Measurements from ENCODE around the gene LINGO3. TPM values are rescaled to one million over a fixed set of nuclear protein-coding genes. Genes with fewer than 3 reads are reported as not detected.
"Not testable (repeated sequence)": the region's sequence is repeated elsewhere in the genome, so short reads cannot be mapped to it uniquely, and the experiment has no call there.

LINGO3 gene, protein sequence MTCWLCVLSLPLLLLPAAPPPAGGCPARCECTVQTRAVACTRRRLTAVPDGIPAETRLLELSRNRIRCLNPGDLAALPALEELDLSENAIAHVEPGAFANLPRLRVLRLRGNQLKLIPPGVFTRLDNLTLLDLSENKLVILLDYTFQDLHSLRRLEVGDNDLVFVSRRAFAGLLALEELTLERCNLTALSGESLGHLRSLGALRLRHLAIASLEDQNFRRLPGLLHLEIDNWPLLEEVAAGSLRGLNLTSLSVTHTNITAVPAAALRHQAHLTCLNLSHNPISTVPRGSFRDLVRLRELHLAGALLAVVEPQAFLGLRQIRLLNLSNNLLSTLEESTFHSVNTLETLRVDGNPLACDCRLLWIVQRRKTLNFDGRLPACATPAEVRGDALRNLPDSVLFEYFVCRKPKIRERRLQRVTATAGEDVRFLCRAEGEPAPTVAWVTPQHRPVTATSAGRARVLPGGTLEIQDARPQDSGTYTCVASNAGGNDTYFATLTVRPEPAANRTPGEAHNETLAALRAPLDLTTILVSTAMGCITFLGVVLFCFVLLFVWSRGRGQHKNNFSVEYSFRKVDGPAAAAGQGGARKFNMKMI
- not detected for polyA plus RNA-seq (2013, experiment 1 of 2; ENCODE audit: insufficient read length)
- polyA plus RNA-seq (2013, experiment 2 of 2; ENCODE audit: insufficient read length): not detected

GRCh38 chr19:2308114-2308556 lies at the start of gene LINGO3:
TSS of gene LINGO3 (minus strand) at chr19:2308154. CDS start at chr19:2291776, 16,378 bp downstream.
- no peak for DNase-seq

- no peak for DNase-seq
Observed at GRCh38 chr19:2356036-2356646, 48.2 kb upstream of the LINGO3 start.

DNA sequence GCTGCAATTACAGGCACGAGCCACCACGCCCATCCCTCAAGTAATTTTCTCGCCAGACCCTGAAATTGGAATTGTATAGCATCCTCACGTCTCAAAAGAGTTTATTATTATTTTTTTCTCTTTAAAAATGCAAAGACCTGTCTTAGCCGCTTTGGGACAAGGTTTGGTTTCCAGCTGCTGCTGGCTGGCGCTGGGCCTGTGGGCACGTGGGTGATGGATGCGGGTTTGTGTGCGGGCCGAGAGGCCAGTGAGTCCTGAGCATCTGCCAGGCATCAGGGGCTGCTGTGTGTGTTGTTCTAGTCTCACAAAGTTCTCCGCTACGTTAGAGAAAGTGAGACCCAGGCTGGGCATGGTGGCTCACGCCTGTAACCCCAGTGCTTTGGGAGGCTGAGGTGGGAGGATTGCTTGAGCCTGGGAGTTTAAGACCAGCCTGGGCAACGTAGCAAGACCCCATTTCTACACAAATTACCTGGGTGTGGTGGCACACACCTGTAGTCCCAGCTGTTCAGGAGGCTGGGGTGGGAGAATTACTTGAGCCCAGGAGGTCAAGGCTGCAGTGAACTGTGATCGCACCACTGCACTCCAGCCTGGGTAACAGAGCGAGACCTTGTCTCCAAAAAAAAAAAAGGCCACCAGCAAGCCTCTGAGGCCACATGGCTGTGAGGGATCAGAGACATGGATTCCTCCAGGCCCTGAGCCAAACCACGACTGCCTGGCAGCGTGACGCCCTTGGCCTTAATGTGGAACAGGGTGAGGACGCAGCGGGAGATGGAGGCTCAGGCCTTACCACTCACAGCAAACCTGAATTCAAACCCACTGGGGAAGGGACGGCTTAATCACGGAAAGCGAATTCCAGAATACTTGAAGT lies 47.4 kb upstream of the LINGO3 start:
- peak; percentile 29 for DNase-seq

DNA sequence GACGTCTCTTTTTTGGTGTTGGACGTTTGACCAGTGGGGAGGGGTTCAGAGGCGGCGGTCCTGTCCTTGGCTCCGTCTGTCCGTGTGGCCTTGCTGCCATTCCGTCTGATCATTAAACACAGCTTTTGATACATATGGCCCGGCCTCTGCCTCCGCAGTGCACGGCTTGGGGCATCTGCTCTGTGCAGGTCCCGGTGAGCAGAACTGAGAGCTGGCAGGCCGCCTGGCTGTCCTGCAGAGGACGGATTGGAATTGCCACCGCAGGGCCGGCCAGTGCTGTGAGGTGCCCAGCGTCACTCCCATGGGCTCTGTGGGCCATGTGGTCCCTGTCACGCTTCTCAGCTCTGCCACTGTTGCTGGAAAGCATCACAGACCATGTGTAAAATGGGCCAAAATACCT lies 46.7 kb upstream of the LINGO3 start:
- no peak for DNase-seq

DNA sequence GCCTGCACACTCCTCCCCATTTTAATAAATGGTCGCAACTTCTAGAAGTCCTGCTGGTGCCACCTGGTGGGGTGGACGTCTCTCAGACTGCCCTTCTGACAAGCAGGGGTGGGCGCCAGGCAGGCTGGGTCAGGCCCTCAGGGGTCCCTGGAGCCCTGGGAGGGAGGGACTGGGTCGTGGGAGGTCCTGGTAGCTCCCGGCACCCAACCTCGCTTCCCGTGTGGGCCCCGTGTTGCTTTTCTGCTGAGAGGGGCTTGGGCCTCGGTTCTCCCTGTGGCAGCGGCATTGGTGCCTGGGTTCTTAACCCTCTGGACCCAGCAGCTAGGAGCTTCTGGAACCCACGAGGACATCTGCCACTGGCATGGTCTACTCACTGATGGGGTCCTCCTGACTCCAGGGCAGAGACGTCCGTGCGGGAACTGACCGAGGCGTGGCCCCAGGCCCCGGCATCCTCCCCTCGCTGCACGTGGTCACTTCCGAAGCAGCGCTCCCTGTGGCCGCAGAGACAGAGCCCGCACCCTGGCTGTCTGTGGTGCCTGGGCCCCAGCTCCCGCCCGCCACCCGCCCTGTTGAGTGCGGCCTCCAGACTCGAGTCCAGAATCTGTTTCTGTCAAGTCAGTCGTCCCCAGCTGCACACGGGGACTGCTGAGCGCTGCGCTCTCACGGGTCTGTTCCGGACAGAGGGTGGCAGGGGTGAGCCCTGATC lies 46.1 kb upstream of the LINGO3 start:
- no peak for DNase-seq

DNA sequence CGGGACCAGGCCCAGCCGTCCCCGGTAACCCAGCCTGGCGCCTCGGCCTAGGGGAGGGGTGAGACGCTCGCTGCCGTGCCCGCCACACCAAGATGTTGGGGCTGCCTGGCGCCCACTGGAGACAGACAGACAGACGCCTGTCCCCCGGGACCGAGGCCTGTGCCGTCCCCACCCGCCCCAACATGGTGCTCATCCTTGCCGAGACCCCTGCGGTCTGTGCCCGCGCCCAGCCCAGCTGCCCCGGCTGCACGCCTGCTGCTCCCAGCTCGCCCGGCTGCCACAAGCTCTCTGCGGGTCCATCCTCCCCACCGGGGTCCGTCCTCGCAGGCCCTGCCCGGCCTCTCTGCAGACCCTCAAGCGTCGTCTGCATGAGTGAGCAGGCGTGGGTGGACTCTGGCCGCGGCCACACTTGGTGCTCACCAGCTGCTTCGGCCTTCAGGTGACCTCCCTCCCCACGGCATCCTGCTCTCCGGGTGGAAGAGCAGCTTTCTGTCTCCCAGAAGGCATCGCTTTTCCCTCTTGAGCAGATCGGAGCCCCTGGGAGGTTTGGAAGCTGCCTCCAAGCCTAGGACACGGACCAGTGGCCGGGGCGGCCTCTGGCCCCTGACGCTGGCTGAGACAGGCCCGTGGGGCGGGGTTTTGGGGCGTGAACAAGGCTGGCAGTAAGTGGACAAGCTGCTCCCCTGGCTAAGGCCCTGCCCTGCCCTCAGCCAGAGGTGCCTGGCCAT lies 45.4 kb upstream of the LINGO3 start:
- DNase-seq: no peak

DNA sequence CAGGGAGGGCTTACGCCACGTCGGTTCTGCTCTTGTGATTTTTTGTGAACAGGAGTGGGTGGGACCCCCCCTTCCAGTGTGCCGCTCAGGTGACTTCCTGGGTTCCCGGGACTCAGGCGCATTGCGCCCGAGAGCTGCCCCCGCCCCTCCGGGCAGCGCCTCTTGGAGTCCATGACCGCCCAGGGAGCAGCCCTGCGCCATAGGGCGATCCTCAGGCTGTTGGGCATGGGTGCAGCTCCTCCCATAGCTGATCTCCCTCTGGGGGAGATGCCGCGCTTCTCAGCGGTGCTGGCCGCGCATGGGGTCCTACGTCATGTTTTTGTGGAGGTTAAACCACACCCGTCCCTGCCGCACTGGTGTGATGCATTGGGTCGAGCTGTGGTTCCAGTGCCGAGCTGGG lies 44.2 kb upstream of the LINGO3 start:
- DNase-seq: no peak

- no peak for DNase-seq
Observed at GRCh38 chr19:2351591-2351990, 43.6 kb upstream of the LINGO3 start.

- no peak for DNase-seq
Observed at GRCh38 chr19:2350656-2351055, 42.7 kb upstream of the LINGO3 start.

DNA sequence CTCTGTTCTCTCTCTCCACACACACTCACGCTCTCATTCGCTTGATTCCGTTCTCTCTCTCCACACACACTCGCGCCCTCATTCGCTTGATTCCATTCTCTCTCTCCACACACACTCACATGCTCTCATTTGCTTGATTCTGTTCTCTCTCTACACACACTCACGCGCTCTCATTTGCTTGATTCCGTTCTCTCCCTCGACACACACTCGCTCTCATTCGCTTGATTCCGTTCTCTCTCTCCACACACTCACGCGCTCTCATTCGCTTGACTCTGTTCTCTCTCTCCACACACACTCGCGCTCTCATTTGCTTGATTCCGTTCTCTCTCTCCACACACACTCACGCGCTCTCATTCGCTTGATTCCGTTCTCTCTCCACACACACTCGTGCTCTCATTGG lies 41.9 kb upstream of the LINGO3 start:
- DNase-seq: not testable (repeated sequence)

DNA sequence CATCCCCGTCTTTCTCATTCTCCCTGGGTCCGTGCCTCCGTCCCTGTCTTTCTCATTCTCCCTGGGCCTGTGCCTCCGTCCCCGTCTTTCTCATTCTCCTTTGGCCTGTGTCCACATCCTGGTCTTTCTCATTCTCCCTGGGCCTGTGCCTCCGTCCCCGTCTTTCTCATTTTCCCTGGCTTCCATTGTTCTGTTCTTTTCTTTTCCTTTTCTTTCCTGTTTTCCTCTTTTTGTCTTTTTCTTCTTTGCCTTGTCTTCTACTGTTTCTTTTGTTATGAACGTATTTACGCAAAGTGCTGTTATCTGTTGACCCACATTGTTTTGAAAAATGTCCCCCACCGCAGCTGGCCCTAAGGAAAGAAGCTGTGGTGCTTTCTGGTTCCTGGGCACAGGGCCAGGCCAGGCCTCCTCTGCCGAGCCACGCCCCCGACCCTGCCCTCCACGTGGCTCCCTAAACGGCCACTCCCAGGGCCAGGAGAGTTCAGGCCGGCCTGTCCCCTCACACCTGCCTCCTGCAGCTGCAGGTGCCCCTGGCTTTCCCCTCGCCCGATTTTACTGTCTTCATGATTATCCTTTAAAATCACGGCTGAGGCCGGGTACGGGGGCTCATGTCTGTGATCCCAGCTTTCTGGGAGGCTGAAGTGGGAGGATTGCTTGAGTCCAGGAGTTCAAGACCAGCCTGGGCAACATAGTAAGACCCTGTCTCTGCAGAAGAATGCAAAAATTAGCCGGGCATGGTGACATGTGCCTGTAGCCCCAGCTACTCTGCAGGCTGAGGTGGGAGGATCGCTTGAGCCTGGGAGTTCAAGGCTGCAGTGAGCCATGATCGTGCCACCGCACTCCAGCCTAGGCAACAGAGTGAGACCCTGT lies 38.1 kb upstream of the LINGO3 start:
- DNase-seq: no peak

- no peak for DNase-seq
Observed at GRCh38 chr19:2345076-2345475, 37.1 kb upstream of the LINGO3 start.

- no peak for DNase-seq
Observed at GRCh38 chr19:2344381-2344870, 36.5 kb upstream of the LINGO3 start.

GRCh38 chr19:2343289-2343982 lies 35.5 kb upstream of the LINGO3 start:
- DNase-seq: no peak

DNA sequence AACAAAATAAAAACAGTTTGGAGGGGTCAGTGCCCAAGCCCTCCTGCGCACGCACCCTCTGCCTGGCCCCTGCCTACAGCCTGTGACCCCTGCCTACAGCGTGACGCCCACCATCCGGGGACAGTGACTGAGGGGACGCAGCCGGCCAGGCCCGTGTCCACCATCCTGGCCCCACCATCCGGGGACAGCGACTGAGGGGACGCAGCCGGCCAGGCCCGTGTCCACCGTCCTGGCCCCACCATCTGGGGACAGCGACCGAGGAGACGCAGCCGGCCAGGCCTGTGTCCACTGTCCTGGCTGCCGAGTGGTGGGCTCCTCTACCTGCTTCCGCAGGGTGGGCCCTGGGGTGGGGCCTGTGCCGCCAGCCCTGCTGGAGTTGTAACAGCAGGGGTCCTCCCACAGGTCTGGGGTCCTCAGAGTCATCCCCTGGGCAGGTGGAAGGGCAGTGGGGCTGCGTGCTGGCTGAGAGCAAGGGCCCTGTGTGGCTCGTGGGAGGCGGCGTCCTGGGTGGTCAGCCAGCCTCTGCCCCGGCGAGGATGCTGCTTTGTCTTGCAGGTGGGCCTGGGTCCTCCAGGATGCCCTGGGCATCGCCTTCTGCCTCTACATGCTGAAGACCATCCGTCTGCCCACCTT lies 34.8 kb upstream of the LINGO3 start:
- no peak for DNase-seq

DNA sequence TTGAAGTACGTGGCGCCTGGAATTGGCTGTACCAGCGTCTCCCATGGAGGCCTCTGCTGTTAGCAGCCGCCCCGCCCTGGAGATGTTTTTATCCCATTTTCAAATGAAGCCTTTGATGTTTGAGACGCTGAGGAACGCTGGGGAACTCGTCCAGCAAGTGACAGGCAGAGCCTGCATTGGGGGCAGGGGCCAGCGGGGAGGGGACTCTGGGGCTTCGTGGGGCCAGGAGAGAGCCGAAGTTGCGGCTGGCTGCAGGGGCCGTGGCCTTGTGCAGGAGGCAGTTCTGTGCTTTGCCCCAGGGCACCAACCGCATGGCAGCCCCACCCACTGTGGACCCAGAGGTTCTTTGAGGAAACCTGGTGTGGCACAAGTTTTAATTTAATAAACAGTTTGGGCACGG lies 34.0 kb upstream of the LINGO3 start:
- no peak for DNase-seq

GRCh38 chr19:2341244-2341751 lies 33.3 kb upstream of the LINGO3 start:
- no peak for DNase-seq

DNA sequence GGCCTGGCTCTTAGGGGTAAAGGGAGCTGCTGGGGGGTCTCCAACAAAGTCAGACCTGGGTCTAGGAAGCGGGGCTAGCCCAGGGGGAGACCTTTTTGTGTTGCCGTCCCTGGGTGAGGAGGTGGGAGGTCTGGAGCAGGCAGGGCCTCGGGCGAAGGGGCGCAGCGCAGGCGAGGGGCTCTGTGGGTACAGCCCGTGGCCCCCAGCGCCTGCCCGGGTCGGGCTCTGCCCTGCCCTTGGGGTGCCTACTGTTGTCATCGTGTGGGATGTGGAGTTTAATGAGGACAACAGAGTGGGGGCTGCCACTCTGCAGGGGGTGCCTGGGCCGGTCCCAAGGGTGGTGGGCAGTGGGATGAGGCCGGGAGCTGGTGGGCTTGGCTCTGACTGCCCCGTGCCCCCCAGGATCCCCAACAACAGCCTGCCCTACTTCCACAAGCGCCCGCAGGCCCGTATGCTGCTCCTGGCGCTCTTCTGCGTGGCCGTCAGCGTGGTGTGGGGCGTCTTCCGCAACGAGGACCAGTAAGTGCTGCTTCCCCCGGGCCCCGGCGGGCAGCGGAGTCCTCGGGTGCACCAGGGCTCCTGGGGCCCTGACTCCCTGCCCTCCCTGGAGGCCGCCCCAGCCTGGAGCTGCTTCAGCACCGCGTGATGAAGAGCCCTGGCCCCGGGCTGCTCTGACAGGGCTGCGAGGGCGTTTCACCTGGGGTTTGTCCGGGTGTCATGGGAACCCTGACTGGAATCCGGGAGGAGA lies 32.7 kb upstream of the LINGO3 start:
- no peak for DNase-seq

Data from fibroblast of skin of abdomen (primary cell).